HepG2 (cell line): ENCODE results near the gene FCN1. TPM values are rescaled to one million over a fixed set of nuclear protein-coding genes. Genes with fewer than 3 reads are reported as not detected.

Experiments used
- ATAC-seq: fragments of 200-7000 bp; cut with Tn5 transposase; 3 replicates; pipeline ENCODE4 v1.9.1; 2020; ENCODE audit warnings: mild to moderate bottlenecking, moderate library complexity
- BruUV-seq: library from RNA; stranded (reverse); fragments of 400-500 nt; replicated peaks from 2 replicates; lab custom pipeline; 2021; lab: Mats Ljungman, UMichigan
- CTCF ChIA-PET: fragments of 300-600 bp; formaldehyde crosslinking; extraction: SDS; loops from one replicate; lab custom pipeline; 2021; ENCODE audit warnings: low total read pairs, inconsistent platforms, low intra/inter-chr PET ratio; lab: Yijun Ruan, JAX
- POLR2A ChIA-PET: fragments of 350-600 bp; sonication (Branson Sonifier 250); formaldehyde crosslinking; loops from one replicate; lab custom pipeline; 2020; ENCODE audit warnings: antibody characterized with exemption, inconsistent platforms; lab: Yijun Ruan, JAX
- DNase-seq: peaks from one replicate; pipeline ENCODE4 v3.0.0-alpha.2; 2015; ENCODE audit warnings: low spot score
- FAIRE-seq: peaks from 3 replicates; lab custom pipeline; 2011; peaks lifted over from hg19 to GRCh38; lab: Jason Lieb, UNC
- H2AFZ ChIP-seq: one replicate; pipeline ENCODE4 v1.6.1; 2011; ENCODE audit warnings: low read length, inconsistent platforms
- H3K27ac ChIP-seq: fragments of 300-600 bp; 3 replicates; pipeline ENCODE4 v1.8.0; 2011; ENCODE audit warnings: mixed run types, mild to moderate bottlenecking, mixed read lengths, low read length, inconsistent platforms; ENCODE audit not compliant: insufficient read depth; ENCODE audit errors: extremely low read length
- H3K27me3 ChIP-seq, 2 experiments: fragments of 200-600 bp in 1 of 2; 2 replicates in 1 of 2; 3 replicates in 1 of 2; pipeline versions ENCODE4 v1.6.0 to v1.8.0; 2011; ENCODE audit warnings: low read length in 2 of 2, mild to moderate bottlenecking in 2 of 2, moderate library complexity in 2 of 2, inconsistent platforms in 1 of 2; ENCODE audit not compliant: insufficient read depth in 2 of 2, control insufficient read depth in 1 of 2
- H3K36me3 ChIP-seq, 2 experiments: fragments of 200-600 bp in 1 of 2; replicated peaks in 1 of 2; 2 replicates in 1 of 2; 3 replicates in 1 of 2; pipeline versions ENCODE4 v1.5.1 to v1.8.0; 2011; ENCODE audit warnings: low read length in 2 of 2, inconsistent platforms in 1 of 2; ENCODE audit not compliant: insufficient read depth in 2 of 2, control insufficient read depth in 1 of 2
- H3K4me1 ChIP-seq: 2 replicates; pipeline ENCODE4 v1.5.1; 2012; ENCODE audit warnings: low read length, inconsistent platforms; ENCODE audit not compliant: insufficient read depth
- H3K4me2 ChIP-seq: 2 replicates; pipeline ENCODE4 v1.6.0; 2011; ENCODE audit warnings: low read depth, low read length, inconsistent platforms
- H3K4me3 ChIP-seq, 3 experiments: fragments of 200-600 bp in 1 of 3; sonication (generic), shearing (Covaris generic) in 1 of 3; replicated peaks in 1 of 3; 2 replicates each; pipeline ENCODE4 v1.5.1; 2011 to 2016; ENCODE audit warnings: low read length in 3 of 3, inconsistent platforms in 2 of 3, low read depth in 2 of 3, mild to moderate bottlenecking in 2 of 3, control low read depth in 1 of 3, mixed read lengths in 1 of 3; ENCODE audit not compliant: insufficient read depth in 1 of 3
- H3K79me2 ChIP-seq: one replicate; pipeline ENCODE4 v1.6.1; 2011; ENCODE audit warnings: low read length, inconsistent platforms; ENCODE audit not compliant: insufficient read depth
- H3K9ac ChIP-seq: 2 replicates; pipeline ENCODE4 v1.6.0; 2011; ENCODE audit warnings: mild to moderate bottlenecking, low read depth, low read length, inconsistent platforms; ENCODE audit not compliant: insufficient read depth
- H3K9me3 ChIP-seq: 2 replicates; pipeline ENCODE4 v1.5.1; 2012; ENCODE audit warnings: mild to moderate bottlenecking, low read length
- H4K20me1 ChIP-seq: 2 replicates; pipeline ENCODE4 v1.6.0; 2011; ENCODE audit warnings: inconsistent platforms, mild to moderate bottlenecking, low read length, moderate library complexity; ENCODE audit not compliant: insufficient read depth
- E2F1 ChIP-seq: sonication (generic); formaldehyde crosslinking; IDR thresholded peaks from 2 replicates; pipeline ENCODE4 v1.5.0; 2020; ENCODE audit warnings: missing genetic modification reagents
- GABPA ChIP-seq, 2 experiments: IDR thresholded peaks; 2 replicates each; pipeline ENCODE4 v1.6.1; 2011 to 2016; ENCODE audit warnings: low read depth in 2 of 2, low read length in 1 of 2, missing biosample characterization in 1 of 2, missing genetic modification characterization in 1 of 2
- HMG20A ChIP-seq: IDR thresholded peaks from 2 replicates; pipeline ENCODE4 v1.6.1; 2016; ENCODE audit warnings: borderline replicate concordance
- HOXA9 ChIP-seq: sonication (generic); formaldehyde crosslinking; IDR thresholded peaks from 2 replicates; pipeline ENCODE4 v1.8.1; 2022; ENCODE audit warnings: missing genetic modification reagents, mild to moderate bottlenecking, moderate library complexity, borderline replicate concordance
- MED8 ChIP-seq: sonication (generic); formaldehyde crosslinking; IDR thresholded peaks from 2 replicates; pipeline ENCODE4 v1.8.1; 2023; ENCODE audit warnings: mild to moderate bottlenecking, missing genetic modification reagents; ENCODE audit not compliant: insufficient replicate concordance
- SNAI1 ChIP-seq: sonication (generic); formaldehyde crosslinking; IDR thresholded peaks from 2 replicates; pipeline ENCODE4 v1.5.0; 2020; ENCODE audit warnings: mild to moderate bottlenecking, missing genetic modification reagents, borderline replicate concordance
- SRSF9 ChIP-seq: fragments of 200-400 bp; formaldehyde crosslinking; IDR thresholded peaks from 2 replicates; pipeline ENCODE4 v1.6.1; 2018; ENCODE audit warnings: borderline replicate concordance, mild to moderate bottlenecking, low read depth, low read length; ENCODE audit not compliant: insufficient read depth, poor library complexity, severe bottlenecking
- U2AF1 ChIP-seq: fragments of 200-400 bp; formaldehyde crosslinking; optimal IDR thresholded peaks from 2 replicates; pipeline ENCODE3; 2017; ENCODE audit warnings: mild to moderate bottlenecking, low read depth, low read length
- ZFP36L2 ChIP-seq: sonication (generic); formaldehyde crosslinking; IDR thresholded peaks from 2 replicates; pipeline ENCODE4 v1.4.0; 2020; ENCODE audit warnings: missing genetic modification reagents
- ZNF138 ChIP-seq: sonication (generic); formaldehyde crosslinking; IDR thresholded peaks from 2 replicates; pipeline ENCODE4 v1.5.0; 2020; ENCODE audit warnings: mild to moderate bottlenecking, low read depth, missing genetic modification reagents
- ZNF143 ChIP-seq: sonication (generic); formaldehyde crosslinking; IDR thresholded peaks from 2 replicates; pipeline ENCODE4 v1.4.0; 2020; ENCODE audit warnings: missing genetic modification reagents
- ZNF20 ChIP-seq: sonication (generic); formaldehyde crosslinking; IDR thresholded peaks from 2 replicates; pipeline ENCODE4 v1.4.0; 2020; ENCODE audit warnings: mild to moderate bottlenecking, moderate library complexity, missing genetic modification reagents
- ZNF512B ChIP-seq: sonication (generic); formaldehyde crosslinking; IDR thresholded peaks from 2 replicates; pipeline ENCODE4 v1.5.1; 2020; ENCODE audit warnings: missing genetic modification reagents, mild to moderate bottlenecking, borderline replicate concordance
- WGBS: methylation state at CpG from one replicate; pipeline ENCODE4 v1.1.6; 2017; ENCODE audit warnings: low lambda C conversion rate; 5-methylcytosine and 5-hydroxymethylcytosine counted together
- in situ Hi-C: cut with HindIII; loops from 2 replicates; pipeline ENCODE4 v1.10.0; 2017; ENCODE audit warnings: low pct_unique_long_range_greater_than_20kb; ENCODE audit not compliant: extremely low pct_ligation_motif_present
- intact Hi-C: fragments of 100-400 bp; cut with micrococcal nuclease; formaldehyde crosslinking; loops from one replicate; pipeline ENCODE4 v1.10.0; 2022; ENCODE audit not compliant: unreplicated experiment
- polyA plus RNA-seq, 8 experiments: library from polyadenylated mRNA; depleted of rRNA in 3 of 8; stranded (reverse) in 7 of 8; unstranded in 1 of 8; fragments of >200 nt; fragmentation: Illumina TruSeq in 4 of 8; extraction: Trizol in 4 of 8; gene quantifications; 2 replicates each; pipeline versions ENCODE4 v1.2.1 to v1.2.3, GENCODE V29; 2011 to 2016; ENCODE audit warnings: low read depth in 4 of 8, missing spikeins in 1 of 8, mixed read lengths in 1 of 8; ENCODE audit not compliant: insufficient read depth in 1 of 8
- total RNA-seq, 5 experiments: library from RNA; depleted of rRNA; stranded (reverse); fragments of >200 nt; fragmentation: Illumina TruSeq; extraction: Trizol; gene quantifications; 2 replicates each; pipeline ENCODE4 v1.2.3, GENCODE V29; 2016; ENCODE audit warnings: low read depth in 1 of 5

The FCN1 gene
- total and polyA plus RNA-seq, 2 of the 13 experiments (the other 11 are each of a cell fraction or from before 2014, with no cell fraction given): not detected

- no peak for TF ChIP-seq E2F1 (CRISPR knock-in tag)
- no peak for TF ChIP-seq ZNF138 (CRISPR knock-in tag)
Observed at GRCh38 chr9:134948149-134948548, 30.4 kb upstream of the FCN1 start (continued).

- H3K27ac ChIP-seq: no peak overlapping the region
- H2AFZ ChIP-seq: no peak overlapping the region
- no peaks in the 10 kb centered on the region for H3K79me2 ChIP-seq
- H3K36me3 ChIP-seq: no peaks in the 10 kb centered on the region
- no peaks in the 10 kb centered on the region for H3K4me1 ChIP-seq
- FAIRE-seq (no peak), ATAC-seq (no peak)
- POLR2A ChIA-PET: no interaction called here
- H3K27me3 ChIP-seq: peaks cover 5 to 24% of the 10 kb centered on the region in 2 experiments; a peak in 4 of 5 replicates
- no peak overlapping the region for H3K4me2 ChIP-seq
- H4K20me1 ChIP-seq: no peaks in the 10 kb centered on the region
- TF ChIP-seq MED8 (CRISPR knock-in tag): no peak
- no peak for TF ChIP-seq ZNF143 (CRISPR knock-in tag)
- TF ChIP-seq HOXA9 (CRISPR knock-in tag): no peak
- TF ChIP-seq HMG20A (CRISPR knock-in tag): no peak
- no peak for TF ChIP-seq ZNF512B
- no peak for TF ChIP-seq SRSF9
- no peak for TF ChIP-seq SNAI1 (CRISPR knock-in tag)
- no peak for TF ChIP-seq GABPA (IDR thresholded peaks at IDR 0.05; ENCODE audit: low read depth, low read length)
- TF ChIP-seq GABPA (CRISPR knock-in tag; IDR thresholded peaks at IDR 0.05; ENCODE audit: low read depth): no peak
- TF ChIP-seq U2AF1: no peak
- no peak for TF ChIP-seq ZNF20 (CRISPR knock-in tag)
- TF ChIP-seq ZFP36L2 (CRISPR knock-in tag): no peak
- TF ChIP-seq, all 625 proteins: peak for 0
- CTCF ChIA-PET: no interaction called here
- intact Hi-C loops (no loop called here), in situ Hi-C loops (no loop called here)
- Histone ChIP-seq H3K4me3 (no peak overlapping the region), H3K9me3 (no peaks in the 10 kb centered on the region), H3K9ac (no peak overlapping the region)
- WGBS: 30% methylated on average over 13 of the region's 26 CpGs
- DNase-seq: no peak
- no TSS peak for BruUV-seq
Observed at GRCh38 chr9:134947265-134947955, 29.7 kb upstream of the FCN1 start.
